ENCODE results near the gene PIP5K1B.

DNA sequence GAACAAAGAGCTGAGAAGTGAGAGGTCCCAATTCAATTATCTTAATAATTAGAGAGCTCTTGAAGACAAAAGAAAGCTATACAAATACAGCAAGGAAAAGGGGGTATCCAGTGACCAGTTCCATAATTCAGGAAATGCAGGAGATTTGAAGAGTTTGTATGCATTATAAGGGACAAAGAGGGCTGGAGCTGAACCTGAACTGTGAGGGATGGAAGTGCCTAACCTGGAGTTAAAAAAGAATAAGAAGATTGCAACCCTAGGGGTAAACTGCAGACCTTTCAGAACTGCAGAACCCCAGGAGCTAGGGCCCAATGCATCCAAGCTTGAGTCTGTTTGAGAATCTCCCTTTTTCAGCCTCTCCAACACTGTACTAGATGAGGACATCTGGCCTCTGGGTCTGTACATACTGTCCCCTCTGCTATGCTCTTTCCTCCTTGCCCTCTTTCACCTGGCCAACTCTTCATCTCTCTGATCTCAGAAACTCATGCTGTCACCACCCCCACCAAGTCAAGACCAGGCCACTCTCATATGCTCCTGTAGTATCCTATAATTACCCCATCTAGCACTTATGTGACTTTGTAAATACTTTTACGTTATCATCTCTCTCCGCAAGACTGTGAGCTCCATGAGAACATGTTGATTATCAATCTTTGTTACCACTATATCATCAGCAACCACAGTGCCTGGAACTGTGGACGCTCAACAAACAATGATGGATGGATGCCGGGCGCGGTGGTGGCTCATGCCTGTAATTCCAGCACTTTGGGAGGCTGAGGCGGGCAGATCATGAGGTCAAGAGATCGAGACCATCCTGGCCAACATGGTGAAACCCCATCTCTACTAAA is 315.5 kb downstream of the PIP5K1B start:
- TF ChIP-seq POLR2AphosphoS5 (IDR thresholded peaks at IDR 0.05; ENCODE audit: low read depth, low read length) (no peak), TAF1 (IDR thresholded peaks at IDR 0.05; ENCODE audit: borderline replicate concordance, insufficient read depth, low read length) (no peak), FOXP2 (optimal IDR thresholded peaks at IDR 0.05; ENCODE audit: borderline replicate concordance, extremely low read depth, extremely low read length, insufficient read depth) (no peak)
- TF ChIP-seq, protein P1, sequence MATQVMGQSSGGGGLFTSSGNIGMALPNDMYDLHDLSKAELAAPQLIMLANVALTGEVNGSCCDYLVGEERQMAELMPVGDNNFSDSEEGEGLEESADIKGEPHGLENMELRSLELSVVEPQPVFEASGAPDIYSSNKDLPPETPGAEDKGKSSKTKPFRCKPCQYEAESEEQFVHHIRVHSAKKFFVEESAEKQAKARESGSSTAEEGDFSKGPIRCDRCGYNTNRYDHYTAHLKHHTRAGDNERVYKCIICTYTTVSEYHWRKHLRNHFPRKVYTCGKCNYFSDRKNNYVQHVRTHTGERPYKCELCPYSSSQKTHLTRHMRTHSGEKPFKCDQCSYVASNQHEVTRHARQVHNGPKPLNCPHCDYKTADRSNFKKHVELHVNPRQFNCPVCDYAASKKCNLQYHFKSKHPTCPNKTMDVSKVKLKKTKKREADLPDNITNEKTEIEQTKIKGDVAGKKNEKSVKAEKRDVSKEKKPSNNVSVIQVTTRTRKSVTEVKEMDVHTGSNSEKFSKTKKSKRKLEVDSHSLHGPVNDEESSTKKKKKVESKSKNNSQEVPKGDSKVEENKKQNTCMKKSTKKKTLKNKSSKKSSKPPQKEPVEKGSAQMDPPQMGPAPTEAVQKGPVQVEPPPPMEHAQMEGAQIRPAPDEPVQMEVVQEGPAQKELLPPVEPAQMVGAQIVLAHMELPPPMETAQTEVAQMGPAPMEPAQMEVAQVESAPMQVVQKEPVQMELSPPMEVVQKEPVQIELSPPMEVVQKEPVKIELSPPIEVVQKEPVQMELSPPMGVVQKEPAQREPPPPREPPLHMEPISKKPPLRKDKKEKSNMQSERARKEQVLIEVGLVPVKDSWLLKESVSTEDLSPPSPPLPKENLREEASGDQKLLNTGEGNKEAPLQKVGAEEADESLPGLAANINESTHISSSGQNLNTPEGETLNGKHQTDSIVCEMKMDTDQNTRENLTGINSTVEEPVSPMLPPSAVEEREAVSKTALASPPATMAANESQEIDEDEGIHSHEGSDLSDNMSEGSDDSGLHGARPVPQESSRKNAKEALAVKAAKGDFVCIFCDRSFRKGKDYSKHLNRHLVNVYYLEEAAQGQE (IDR thresholded peaks at IDR 0.05; ENCODE audit: insufficient read depth in 1 of 2, low read depth in 2 of 2, low read length in 2 of 2): no peak

Measured in PFSK-1 (cell line).